ENCODE data around the gene ELOA2.
"Not testable (repeated sequence)": the region's sequence is repeated elsewhere in the genome, so short reads cannot be mapped to it uniquely, and the experiment has no call there.

The ELOA2 gene

GRCh38 chr18:47020757-47021156 lies 14.7 kb downstream of the ELOA2 start:
- not testable (repeated sequence) for DNase-seq

- DNase-seq, result not testable (repeated sequence)
These were observed 15.6 kb downstream of the ELOA2 start for GRCh38 chr18:47019870-47020269.

All from KG1 (cell line).